H1 (cell line): ENCODE measurements around the gene PHLPP1. TPM values are rescaled to one million over a fixed set of nuclear protein-coding genes. Genes with fewer than 3 reads are reported as not detected.

Experiments
- CTCF ChIA-PET: fragments of 300-600 bp; sonication (Branson Sonifier 250); formaldehyde crosslinking; loops from one replicate; lab custom pipeline; 2021; ENCODE audit not compliant: partially characterized antibody; lab: Charles Lee
- POLR2A ChIA-PET: fragments of 300-600 bp; sonication (Branson Sonifier 250); formaldehyde crosslinking; loops from one replicate; lab custom pipeline; 2021; ENCODE audit warnings: inconsistent platforms; ENCODE audit not compliant: partially characterized antibody; lab: Charles Lee
- DNase-seq, 2 experiments: peaks; one replicate each; pipeline versions ENCODE4 v3.0.0 to v3.0.0-alpha.2; 2010 to 2022; ENCODE audit warnings: low spot score in 2 of 2, low read depth in 1 of 2, mixed read lengths in 1 of 2
- FAIRE-seq: peaks from 2 replicates; lab custom pipeline; 2011; peaks lifted over from hg19 to GRCh38; lab: Jason Lieb, UNC
- H2AFZ ChIP-seq: 2 replicates; pipeline ENCODE4 v1.8.1; 2012; ENCODE audit warnings: low read length, inconsistent platforms
- H2AK5ac ChIP-seq: 2 replicates; pipeline ENCODE4 v1.6.1; 2013; ENCODE audit warnings: low read depth, low read length
- H2BK120ac ChIP-seq: replicated peaks from 2 replicates; pipeline ENCODE3; 2013; ENCODE audit warnings: low read depth, low read length, inconsistent platforms
- H2BK12ac ChIP-seq: 2 replicates; pipeline ENCODE4 v1.6.1; 2013; ENCODE audit warnings: low read depth, low read length
- H2BK15ac ChIP-seq: 2 replicates; pipeline ENCODE4 v1.6.1; 2013; ENCODE audit warnings: low read length
- H2BK20ac ChIP-seq: 2 replicates; pipeline ENCODE4 v1.6.1; 2013; ENCODE audit warnings: low read length
- H2BK5ac ChIP-seq: 2 replicates; pipeline ENCODE4 v1.6.1; 2013; ENCODE audit warnings: low read depth, low read length
- H3K14ac ChIP-seq: 2 replicates; pipeline ENCODE4 v1.6.1; 2013; ENCODE audit warnings: inconsistent platforms; ENCODE audit not compliant: insufficient read length
- H3K18ac ChIP-seq: 2 replicates; pipeline ENCODE4 v1.6.1; 2013; ENCODE audit warnings: low read length; ENCODE audit errors: extremely low read depth
- H3K23ac ChIP-seq: 2 replicates; pipeline ENCODE4 v1.6.1; 2013; ENCODE audit warnings: inconsistent platforms; ENCODE audit not compliant: insufficient read length
- H3K23me2 ChIP-seq: 2 replicates; pipeline ENCODE4 v1.6.1; 2013; ENCODE audit warnings: low read depth, low read length
- H3K27ac ChIP-seq: 2 replicates; pipeline ENCODE4 v1.6.1; 2011; ENCODE audit warnings: low read depth, low read length, inconsistent platforms
- H3K27me3 ChIP-seq, 4 experiments: replicated peaks in 1 of 4; 1 replicate in 1 of 4; 2 replicates in 3 of 4; pipeline versions ENCODE4 v1.6.1 to v1.8.1; 2011 to 2013; ENCODE audit warnings: low read length in 3 of 4, mild to moderate bottlenecking in 3 of 4, inconsistent platforms in 2 of 4, mixed read lengths in 2 of 4, moderate library complexity in 1 of 4; ENCODE audit not compliant: control insufficient read depth in 3 of 4, insufficient read depth in 3 of 4; ENCODE audit errors: extremely low read depth in 1 of 4
- H3K36me3 ChIP-seq, 4 experiments: 2 replicates each; pipeline versions ENCODE4 v1.6.1 to v1.8.1; 2011 to 2013; ENCODE audit warnings: mild to moderate bottlenecking in 4 of 4, low read length in 3 of 4, moderate library complexity in 2 of 4, control low read depth in 1 of 4, inconsistent platforms in 1 of 4; ENCODE audit not compliant: insufficient read depth in 4 of 4, control insufficient read depth in 2 of 4
- H3K4ac ChIP-seq: replicated peaks from 2 replicates; pipeline ENCODE3; 2013; ENCODE audit warnings: low read length, low read depth, mixed read lengths, inconsistent platforms; ENCODE audit not compliant: insufficient read length
- H3K4me1 ChIP-seq, 4 experiments: replicated peaks in 1 of 4; 1 replicate in 1 of 4; 2 replicates in 3 of 4; pipeline versions ENCODE4 v1.6.1 to v1.8.1; 2011 to 2013; ENCODE audit warnings: low read length in 3 of 4, inconsistent platforms in 2 of 4, mixed read lengths in 1 of 4; ENCODE audit not compliant: insufficient read depth in 4 of 4, control insufficient read depth in 3 of 4
- H3K4me2 ChIP-seq, 2 experiments: 2 replicates each; pipeline versions ENCODE4 v1.6.1 to v1.8.1; 2011 to 2013; ENCODE audit warnings: low read depth in 2 of 2, low read length in 2 of 2, control low read depth in 1 of 2, inconsistent platforms in 1 of 2, mild to moderate bottlenecking in 1 of 2; ENCODE audit not compliant: insufficient read depth in 1 of 2
- H3K4me3 ChIP-seq, 4 experiments: fragments of 200-600, 300-600 bp in 1 of 4; sonication (generic), shearing (Covaris generic), sonication (Bioruptor Twin) in 1 of 4; 2 replicates each; pipeline versions ENCODE4 v1.5.1 to v1.8.1; 2011 to 2016; ENCODE audit warnings: low read length in 4 of 4, low read depth in 3 of 4, control low read depth in 2 of 4, inconsistent platforms in 2 of 4, mild to moderate bottlenecking in 2 of 4, mixed read lengths in 1 of 4, moderate library complexity in 1 of 4; ENCODE audit not compliant: insufficient read depth in 2 of 4; ENCODE audit errors: extremely low read depth in 1 of 4
- H3K56ac ChIP-seq: replicated peaks from 2 replicates; pipeline ENCODE3; 2013; ENCODE audit warnings: low read depth, mild to moderate bottlenecking, mixed read lengths, low read length, inconsistent platforms; ENCODE audit not compliant: insufficient read length
- H3K79me1 ChIP-seq: 2 replicates; pipeline ENCODE4 v1.6.1; 2013; ENCODE audit warnings: low read depth, low read length, control low read depth
- H3K79me2 ChIP-seq, 2 experiments: 2 replicates each; pipeline versions ENCODE4 v1.6.1 to v1.8.1; 2012 to 2013; ENCODE audit warnings: low read length in 2 of 2, mild to moderate bottlenecking in 2 of 2, inconsistent platforms in 1 of 2; ENCODE audit not compliant: insufficient read depth in 2 of 2, control insufficient read depth in 1 of 2
- H3K9ac ChIP-seq, 4 experiments: replicated peaks in 1 of 4; 1 replicate in 1 of 4; 2 replicates in 3 of 4; pipeline versions ENCODE4 v1.6.1 to v1.8.1; 2011 to 2013; ENCODE audit warnings: low read depth in 3 of 4, low read length in 3 of 4, control low read depth in 2 of 4, mild to moderate bottlenecking in 2 of 4, moderate library complexity in 2 of 4, inconsistent platforms in 1 of 4; ENCODE audit errors: extremely low read depth in 1 of 4
- H3K9me3 ChIP-seq, 2 experiments: 2 replicates each; pipeline versions ENCODE4 v1.6.1 to v1.8.1; 2012 to 2013; ENCODE audit warnings: mild to moderate bottlenecking in 2 of 2, moderate library complexity in 2 of 2, control low read depth in 1 of 2, inconsistent platforms in 1 of 2, low read depth in 1 of 2, low read length in 1 of 2, mixed read lengths in 1 of 2; ENCODE audit not compliant: insufficient read depth in 2 of 2
- H4K20me1 ChIP-seq, 2 experiments: replicated peaks in 1 of 2; 2 replicates each; pipeline versions ENCODE3 to v1.8.1; 2011 to 2013; ENCODE audit warnings: inconsistent platforms in 2 of 2, low read length in 2 of 2, mild to moderate bottlenecking in 1 of 2; ENCODE audit not compliant: insufficient read depth in 2 of 2, control insufficient read depth in 1 of 2
- H4K5ac ChIP-seq: 2 replicates; pipeline ENCODE4 v1.6.1; 2013; ENCODE audit warnings: low read length, low read depth, mixed read lengths, inconsistent platforms; ENCODE audit not compliant: insufficient read length
- H4K8ac ChIP-seq: 2 replicates; pipeline ENCODE4 v1.8.0; 2013; ENCODE audit warnings: mild to moderate bottlenecking, moderate library complexity, low read length, inconsistent platforms; ENCODE audit not compliant: insufficient read depth; ENCODE audit errors: extremely low read depth
- H4K91ac ChIP-seq: replicated peaks from 2 replicates; pipeline ENCODE3; 2013; ENCODE audit warnings: low read length, mixed read lengths, inconsistent platforms; ENCODE audit not compliant: insufficient read length
- BACH1 ChIP-seq: IDR thresholded peaks from 2 replicates; pipeline ENCODE4 v1.6.1; 2012; ENCODE audit warnings: low read length, improper control_type of control experiment
- BRCA1 ChIP-seq: IDR thresholded peaks from 2 replicates; pipeline ENCODE4 v1.6.1; 2012; ENCODE audit warnings: low read depth, low read length, improper control_type of control experiment
- CREB1 ChIP-seq: IDR thresholded peaks from 2 replicates; pipeline ENCODE4 v1.6.1; 2012; ENCODE audit warnings: inconsistent platforms
- CTCF ChIP-seq, 3 experiments: IDR thresholded peaks; 1 replicate in 2 of 3; 2 replicates in 1 of 3; pipeline versions ENCODE4 v1.5.1 to v1.6.1; 2011; ENCODE audit warnings: low read length in 3 of 3, mild to moderate bottlenecking in 3 of 3, inconsistent platforms in 2 of 3, low read depth in 1 of 3, moderate library complexity in 1 of 3; ENCODE audit not compliant: insufficient read depth in 1 of 3; ENCODE audit errors: control extremely low read depth in 1 of 3
- GABPA ChIP-seq: IDR thresholded peaks from 2 replicates; pipeline ENCODE4 v1.6.1; 2011; ENCODE audit warnings: mild to moderate bottlenecking, low read length, moderate library complexity, borderline replicate concordance; ENCODE audit not compliant: insufficient read depth
- KDM1A ChIP-seq: fragments of 200-600, 300-600 bp; sonication (generic); IDR thresholded peaks from 2 replicates; pipeline ENCODE4 v1.7.1; 2016; ENCODE audit warnings: mild to moderate bottlenecking, low read length, borderline replicate concordance
- NRF1 ChIP-seq: IDR thresholded peaks from 2 replicates; pipeline ENCODE4 v1.6.1; 2011; ENCODE audit warnings: mild to moderate bottlenecking, low read depth, low read length, improper control_type of control experiment
- RBBP5 ChIP-seq: IDR thresholded peaks from 2 replicates; pipeline ENCODE4 v1.7.1; 2012; ENCODE audit warnings: low read depth, mild to moderate bottlenecking, inconsistent platforms, low read length, moderate library complexity, borderline replicate concordance
- SAP30 ChIP-seq: fragments of 300-600 bp; sonication (generic); IDR thresholded peaks from 2 replicates; pipeline ENCODE4 v1.7.1; 2012; ENCODE audit warnings: low read length, moderate library complexity, mild to moderate bottlenecking, inconsistent platforms; ENCODE audit not compliant: insufficient read depth, insufficient replicate concordance
- SIX5 ChIP-seq: IDR thresholded peaks from 2 replicates; pipeline ENCODE4 v1.6.1; 2011; ENCODE audit warnings: mild to moderate bottlenecking, low read depth, low read length
- SP4 ChIP-seq: IDR thresholded peaks from 2 replicates; pipeline ENCODE4 v1.6.1; 2012; ENCODE audit warnings: low read length, inconsistent platforms
- SUZ12 ChIP-seq: fragments of 200-600 bp; sonication (generic); IDR thresholded peaks from 2 replicates; pipeline ENCODE4 v1.6.1; 2012; ENCODE audit warnings: mild to moderate bottlenecking, inconsistent platforms, low read length, moderate library complexity, mixed read lengths
- TAF1 ChIP-seq: IDR thresholded peaks from 2 replicates; pipeline ENCODE4 v1.6.1; 2011; ENCODE audit warnings: mild to moderate bottlenecking, low read depth, low read length
- polyA plus RNA-seq, 7 experiments: library from polyadenylated mRNA; depleted of rRNA in 3 of 7; stranded (reverse) in 5 of 7; unstranded in 2 of 7; fragments of >200 nt in 5 of 7; fragments of 200-250 nt in 2 of 7; gene quantifications; 1 replicate in 5 of 7; 2 replicates in 1 of 7; 4 replicates in 1 of 7; pipeline versions ENCODE4 v1.2.1 to v1.2.3, GENCODE V29; 2011 to 2013; ENCODE audit warnings: missing spikeins in 2 of 7, mixed read lengths in 2 of 7
- total RNA-seq: library from RNA; stranded (reverse); fragmentation: NEBNext Ultra II Directional; extraction: Animal tissue kit (Norgen Biotek cat#: 25700); gene quantifications from 2 replicates; pipeline ENCODE4 v1.2.1, GENCODE V29; 2021

PHLPP1 gene
- total and polyA plus RNA-seq, 2 of the 8 experiments (the other 6 are each of a cell fraction or from before 2014, with no cell fraction given) = 28.0 to 66.3 TPM

DNA sequence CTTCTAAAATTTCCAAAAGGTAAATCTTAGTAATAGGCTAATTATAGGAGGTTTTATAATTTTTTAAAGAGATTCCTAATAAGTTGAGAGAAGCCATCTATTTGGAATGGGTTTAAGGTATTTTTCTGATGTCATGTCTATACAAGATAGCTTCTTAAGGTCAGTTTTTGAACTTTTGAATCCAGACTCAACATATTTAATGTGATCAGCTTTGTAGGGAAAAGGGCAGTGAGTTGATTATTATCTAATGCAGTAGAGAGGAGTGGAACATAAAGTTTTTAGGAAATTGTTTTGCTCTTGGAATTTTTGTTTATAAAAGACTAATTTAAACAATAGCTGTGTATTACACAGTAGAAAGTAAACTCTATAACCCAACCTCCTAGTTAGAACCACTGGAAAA lies 96.3 kb downstream of the PHLPP1 start:
- Histone ChIP-seq H3K18ac (no peak overlapping the region), H2BK20ac (no peak overlapping the region), H3K9me3 (no peaks in the 10 kb centered on the region), H2BK5ac (no peak overlapping the region), H3K79me2 (peaks cover 13 to 96% of the 10 kb centered on the region in 2 experiments; a peak in 3 of 4 replicates), H3K4me1 (peaks cover 0 to 19% (median 8%) of the 10 kb centered on the region in 4 experiments; a peak in 5 of 7 replicates), H2AK5ac (no peak overlapping the region), H2BK15ac (no peak overlapping the region), H3K36me3 (no peaks in the 10 kb centered on the region), H3K4ac (no peak overlapping the region), H3K27me3 (no peaks in the 10 kb centered on the region), H3K14ac (no peak overlapping the region), H2AFZ (no peak overlapping the region), H3K4me2 (no peak overlapping the region), H4K20me1 (no peaks in the 10 kb centered on the region), H3K27ac (no peak overlapping the region), H3K56ac (no peak overlapping the region), H2BK12ac (no peak overlapping the region), H3K9ac (no peak overlapping the region), H3K23me2 (no peaks in the 10 kb centered on the region), H4K5ac (no peak overlapping the region), H4K91ac (no peak overlapping the region), H3K23ac (no peak overlapping the region), H2BK120ac (no peak overlapping the region), H3K4me3 (no peak overlapping the region), H4K8ac (no peak overlapping the region), H3K79me1 (peaks cover 7% of the 10 kb centered on the region)
- DNase-seq (no peak), FAIRE-seq (no peak)
- ChIA-PET POLR2A (interaction anchor here (1.1 kb wide), 1 partner anchor 13 kb away, joined by 3 read pairs; no protein-coding TSS in a partner anchor), CTCF (interaction anchor here (1.0 to 1.3 kb wide), 2 partner anchors 9 to 84 kb away, joined by 4 read pairs; no protein-coding TSS in a partner anchor)
- TF ChIP-seq KDM1A = no peak
- TF ChIP-seq SUZ12 = no peak
- TF ChIP-seq RBBP5 = no peak
- TF ChIP-seq CTCF (IDR thresholded peaks at IDR 0.05; ENCODE audit: control extremely low read depth in 1 of 3, insufficient read depth in 1 of 3, low read depth in 1 of 3, low read length in 3 of 3) = no peak
- no peak for TF ChIP-seq SP4
- TF ChIP-seq SIX5 = no peak
- no peak for TF ChIP-seq TAF1
- TF ChIP-seq GABPA = no peak
- no peak for TF ChIP-seq SAP30
- no peak for TF ChIP-seq BRCA1
- no peak for TF ChIP-seq BACH1
- no peak for TF ChIP-seq CREB1
- no peak for TF ChIP-seq NRF1
